GM12878 (cell line): Measurements from ENCODE around the gene VWA8. TPM values are rescaled to one million over a fixed set of nuclear protein-coding genes. Genes with fewer than 3 reads are reported as not detected.

Source experiments
- ATAC-seq: fragments of 200-7000 bp; cut with Tn5 transposase; 3 replicates; pipeline ENCODE4 v1.9.1; 2020; ENCODE audit warnings: mild to moderate bottlenecking, moderate library complexity
- BruUV-seq: library from RNA; stranded (reverse); fragments of 400-500 nt; replicated peaks from 2 replicates; lab custom pipeline; 2021; lab: Mats Ljungman, UMichigan
- CTCF ChIA-PET: fragments of 300-600 bp; sonication (Branson Sonifier 250); formaldehyde crosslinking; extraction: SDS; loops from one replicate; lab custom pipeline; 2021; ENCODE audit warnings: inconsistent platforms; lab: Yijun Ruan, JAX
- POLR2A ChIA-PET: fragments of 350-600 bp; formaldehyde crosslinking; extraction: SDS; loops from one replicate; lab custom pipeline; 2021; ENCODE audit warnings: inconsistent platforms; lab: Charles Lee
- RAD21 ChIA-PET: fragments of 300-600 bp; sonication (Branson Sonifier 250); formaldehyde crosslinking; loops from one replicate; lab custom pipeline; 2023; ENCODE audit warnings: antibody characterized with exemption; ENCODE audit not compliant: unreplicated experiment; lab: Charles Lee
- SMC1A ChIA-PET: fragments of 300-600 bp; sonication (Branson Sonifier 250); formaldehyde crosslinking; loops from one replicate; lab custom pipeline; 2023; ENCODE audit not compliant: unreplicated experiment, uncharacterized antibody; lab: Charles Lee
- DNase-seq: peaks from one replicate; pipeline ENCODE4 v3.0.0-alpha.2; 2011; ENCODE audit warnings: low read depth, low spot score
- FAIRE-seq: peaks from 3 replicates; lab custom pipeline; 2011; peaks lifted over from hg19 to GRCh38; lab: Jason Lieb, UNC
- H2AFZ ChIP-seq: 2 replicates; pipeline ENCODE4 v1.6.0; 2011; ENCODE audit warnings: low read depth, low read length, control low read depth; ENCODE audit not compliant: control insufficient read depth
- H3K27ac ChIP-seq: 2 replicates; pipeline ENCODE4 v1.5.1; 2011; ENCODE audit warnings: control low read depth; ENCODE audit not compliant: control insufficient read depth, insufficient read depth
- H3K27me3 ChIP-seq, 2 experiments: replicated peaks in 1 of 2; 2 replicates each; pipeline versions ENCODE4 v1.6.0 to v1.6.1; 2011; ENCODE audit warnings: low read length in 1 of 2; ENCODE audit not compliant: control insufficient read depth in 2 of 2, insufficient read depth in 2 of 2
- H3K36me3 ChIP-seq, 2 experiments: 2 replicates each; pipeline ENCODE4 v1.5.1; 2011; ENCODE audit warnings: low read length in 1 of 2; ENCODE audit not compliant: control insufficient read depth in 2 of 2, insufficient read depth in 2 of 2
- H3K4me1 ChIP-seq: 2 replicates; pipeline ENCODE4 v1.6.1; 2011; ENCODE audit warnings: mild to moderate bottlenecking, low read length, moderate library complexity, mixed read lengths; ENCODE audit not compliant: control insufficient read depth, insufficient read depth
- H3K4me2 ChIP-seq: 2 replicates; pipeline ENCODE4 v1.6.0; 2011; ENCODE audit warnings: control low read depth; ENCODE audit not compliant: control insufficient read depth, insufficient read depth
- H3K4me3 ChIP-seq: fragments of 200-600 bp; sonication (generic); 2 replicates; pipeline ENCODE4 v1.5.1; 2016
- H3K79me2 ChIP-seq: 2 replicates; pipeline ENCODE4 v1.6.0; 2011; ENCODE audit warnings: low read length; ENCODE audit not compliant: control insufficient read depth, insufficient read depth
- H3K9ac ChIP-seq: 2 replicates; pipeline ENCODE4 v1.8.0; 2011; ENCODE audit warnings: low read length, control low read depth, mixed read lengths; ENCODE audit not compliant: control insufficient read depth, insufficient read depth
- H3K9me3 ChIP-seq: replicated peaks from 3 replicates; pipeline ENCODE4 v1.5.1; 2011; ENCODE audit warnings: mild to moderate bottlenecking, low read length; ENCODE audit not compliant: control insufficient read depth, insufficient read depth
- H4K20me1 ChIP-seq: 2 replicates; pipeline ENCODE4 v1.6.0; 2011; ENCODE audit not compliant: control insufficient read depth, insufficient read depth
- BRCA1 ChIP-seq: IDR thresholded peaks from 2 replicates; pipeline ENCODE4 v1.6.1; 2011; ENCODE audit warnings: low read depth, low read length, improper control_type of control experiment
- CREM ChIP-seq: IDR thresholded peaks from 2 replicates; pipeline ENCODE4 v1.6.1; 2014; ENCODE audit warnings: antibody characterized with exemption, low read depth
- FOS ChIP-seq: IDR thresholded peaks from 3 replicates; pipeline ENCODE4 v1.6.1; 2011; ENCODE audit warnings: borderline replicate concordance; ENCODE audit not compliant: insufficient read length; ENCODE audit errors: extremely low read depth
- JUND ChIP-seq: IDR thresholded peaks from 2 replicates; pipeline ENCODE4 v1.6.1; 2012; ENCODE audit warnings: low read depth, mild to moderate bottlenecking, low read length, improper control_type of control experiment, moderate library complexity
- MYC ChIP-seq: IDR thresholded peaks from 2 replicates; pipeline ENCODE4 v1.6.1; 2011; ENCODE audit warnings: mild to moderate bottlenecking, low read length, moderate library complexity, inconsistent platforms; ENCODE audit not compliant: insufficient read depth, insufficient replicate concordance, insufficient read length, severe bottlenecking
- NR2C1 ChIP-seq: fragments of 450-650 bp; IDR thresholded peaks from 2 replicates; pipeline ENCODE4 v1.6.1; 2017; ENCODE audit warnings: antibody characterized with exemption, mild to moderate bottlenecking, moderate library complexity
- PML ChIP-seq: IDR thresholded peaks from 2 replicates; pipeline ENCODE4 v1.6.1; 2012; ENCODE audit warnings: low read length, inconsistent platforms
- RFX5 ChIP-seq: IDR thresholded peaks from 2 replicates; pipeline ENCODE4 v1.6.1; 2011; ENCODE audit warnings: low read depth, low read length, improper control_type of control experiment
- SIN3A ChIP-seq: IDR thresholded peaks from 2 replicates; pipeline ENCODE4 v1.6.1; 2012; ENCODE audit warnings: low read depth, low read length, improper control_type of control experiment
- TCF7 ChIP-seq: IDR thresholded peaks from 2 replicates; pipeline ENCODE4 v1.6.1; 2014; ENCODE audit warnings: antibody characterized with exemption, borderline replicate concordance
- USF1 ChIP-seq: IDR thresholded peaks from 2 replicates; pipeline ENCODE4 v1.6.1; 2011; ENCODE audit warnings: borderline replicate concordance, low read depth, mild to moderate bottlenecking, moderate library complexity, mixed read lengths, low read length; ENCODE audit not compliant: insufficient read depth; ENCODE audit errors: extremely low read length
- YBX1 ChIP-seq: fragments of 450-650 bp; IDR thresholded peaks from 2 replicates; pipeline ENCODE4 v1.6.1; 2016; ENCODE audit warnings: antibody characterized with exemption
- ZBTB4 ChIP-seq: fragments of 450-650 bp; formaldehyde crosslinking; IDR thresholded peaks from 2 replicates; pipeline ENCODE4 v1.4.0; 2022; ENCODE audit warnings: mild to moderate bottlenecking, moderate library complexity
- ZNF592 ChIP-seq: fragments of 450-650 bp; IDR thresholded peaks from 2 replicates; pipeline ENCODE4 v1.6.1; 2017; ENCODE audit warnings: mild to moderate bottlenecking, moderate library complexity
- WGBS: methylation state at CpG from one replicate; pipeline ENCODE4 v1.1.6; 2016; ENCODE audit warnings: low lambda C conversion rate; ENCODE audit not compliant: insufficient replicate concordance, insufficient coverage; ENCODE audit errors: missing lambda C conversion rate; 5-methylcytosine and 5-hydroxymethylcytosine counted together
- in situ Hi-C: fragments of 300-500 bp; cut with MboI; formaldehyde crosslinking; loops from 9 replicates; pipeline ENCODE4 v1.14.3; 2018; ENCODE audit warnings: mixed read lengths
- intact Hi-C: fragments of 100-400 bp; cut with micrococcal nuclease; formaldehyde crosslinking; loops from one replicate; pipeline ENCODE4 v1.14.2; 2022; ENCODE audit not compliant: unreplicated experiment
- polyA plus RNA-seq, 11 experiments: library from polyadenylated mRNA; depleted of rRNA in 4 of 11; unstranded in 6 of 11; stranded (reverse) in 5 of 11; fragments of >200 nt; fragmentation: Nextera tagmentation in 4 of 11; fragmentation: Illumina TruSeq in 1 of 11; extraction: Ambion mirVana in 4 of 11; extraction: Trizol in 1 of 11; gene quantifications; 1 replicate in 1 of 11; 2 replicates in 10 of 11; pipeline versions ENCODE4 v1.2.1 to v1.2.3, GENCODE V29; 2011 to 2016; ENCODE audit warnings: inconsistent platforms in 2 of 11, missing spikeins in 2 of 11, low read depth in 1 of 11
- total RNA-seq, 4 experiments: library from RNA; depleted of rRNA in 3 of 4; stranded (reverse); fragments of >200 nt in 3 of 4; fragmentation: Illumina TruSeq in 1 of 4; extraction: Trizol in 1 of 4; gene quantifications; 2 replicates each; pipeline versions ENCODE4 v1.2.1 to v1.2.3, GENCODE V29; 2013 to 2021

Gene VWA8
- total and polyA plus RNA-seq, 10 of the 15 experiments (the other 5 are each of a cell fraction or from before 2014, with no cell fraction given): 3.0 to 21.8 (median 13.5) TPM

GRCh38 chr13:41562541-41563178 lies 398.2 kb downstream of the VWA8 start (continued):
- TF ChIP-seq USF1 (no peak), CREM (no peak), TCF7 (no peak), SIN3A (no peak), MYC (no peak)

GRCh38 chr13:41562083-41562482 lies 398.8 kb downstream of the VWA8 start:
- no peak for ATAC-seq
- Histone ChIP-seq H3K4me1 (no peaks in the 10 kb centered on the region), H2AFZ (no peak overlapping the region), H4K20me1 (no peaks in the 10 kb centered on the region), H3K4me3 (no peak overlapping the region), H3K27me3 (no peaks in the 10 kb centered on the region), H3K27ac (no peak overlapping the region), H3K9me3 (no peaks in the 10 kb centered on the region), H3K79me2 (no peaks in the 10 kb centered on the region), H3K9ac (no peak overlapping the region), H3K4me2 (no peak overlapping the region), H3K36me3 (no peaks in the 10 kb centered on the region; a peak in 1 of 4 replicates)
- RAD21 ChIA-PET: no interaction called here
- CTCF ChIA-PET: no interaction called here
- SMC1A ChIA-PET: no interaction called here
- no peak for FAIRE-seq
- WGBS: 95% methylated on average over 7 of the region's 7 CpGs
- no peak for TF ChIP-seq BRCA1
- no peak for TF ChIP-seq PML
- TF ChIP-seq ZBTB4 (CRISPR knock-in tag): no peak
- no peak for TF ChIP-seq JUND
- TF ChIP-seq YBX1: no peak
- TF ChIP-seq RFX5: no peak
- TF ChIP-seq CREM: no peak
- no peak for TF ChIP-seq FOS
- TF ChIP-seq NR2C1: no peak
- TF ChIP-seq ZNF592: no peak
- in situ Hi-C loops (no loop called here), intact Hi-C loops (no loop called here)
- DNase-seq: no peak
- no TSS peak for BruUV-seq
- POLR2A ChIA-PET: interaction anchor here (0.6 kb wide), 2 partner anchors 106 to 340 kb away, joined by 3 read pairs; no protein-coding TSS in a partner anchor
